ENCODE data around the gene TUFT1. TPM values are rescaled to one million over a fixed set of nuclear protein-coding genes. Genes with fewer than 3 reads are reported as not detected.

The TUFT1 gene
- total and polyA plus RNA-seq, 2 of the 8 experiments (the other 6 are each of a cell fraction or from before 2014, with no cell fraction given), result 7.3 to 10.4 TPM

GRCh38 chr1:151629278-151629677, 89.2 kb downstream of the TUFT1 start (continued):
- no peak for TF ChIP-seq CHD7 (IDR thresholded peaks at IDR 0.05; ENCODE audit: insufficient replicate concordance, low read length)
- TF ChIP-seq POLR2A (IDR thresholded peaks at IDR 0.05; ENCODE audit: control extremely low read depth in 1 of 2, low read depth in 2 of 2, low read length in 2 of 2), result no peak
- TF ChIP-seq SIN3A (conservative IDR thresholded peaks at IDR 0.05 in 1 of 2, IDR thresholded peaks at IDR 0.05 in 1 of 2; ENCODE audit: low read depth in 1 of 2, low read length in 2 of 2), result no peak
- TF ChIP-seq NRF1 (IDR thresholded peaks at IDR 0.05; ENCODE audit: low read depth, low read length), result no peak
- no peak for TF ChIP-seq EZH2 (IDR thresholded peaks at IDR 0.05; ENCODE audit: low read depth, low read length, severe bottlenecking)
- TF ChIP-seq SRF (IDR thresholded peaks at IDR 0.05; ENCODE audit: low read depth, low read length), result no peak
- TF ChIP-seq NANOG (IDR thresholded peaks at IDR 0.05; ENCODE audit: insufficient read depth, low read depth, low read length, poor library complexity, severe bottlenecking), result no peak
